ENCODE results near the gene SEC31B.

DNA sequence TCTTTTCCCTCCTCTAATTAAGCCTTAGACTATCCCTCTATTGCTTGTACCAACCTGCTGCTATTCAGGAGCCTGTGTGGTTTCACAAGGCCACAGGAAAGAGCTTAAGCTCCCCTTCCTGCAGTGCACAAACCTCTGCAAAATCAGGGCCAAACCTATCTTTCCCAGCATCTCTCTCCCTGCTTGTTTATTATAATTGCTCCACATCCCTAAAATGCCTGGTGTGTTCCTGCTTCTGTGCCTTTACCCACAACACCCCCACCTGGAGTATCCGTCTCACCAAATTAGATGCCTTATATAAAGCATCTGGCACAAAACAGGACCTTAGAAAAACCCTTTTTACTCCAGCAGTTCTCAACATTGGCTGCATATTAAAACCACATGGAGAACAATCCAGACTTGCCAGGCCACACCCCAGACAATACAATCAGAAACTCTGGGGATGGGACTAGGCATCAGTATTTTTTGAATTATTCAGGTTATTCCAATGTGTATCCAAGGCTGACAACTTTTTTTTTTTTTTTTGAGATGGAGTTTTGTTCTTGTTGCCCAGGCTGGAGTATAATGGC, 16.7 kb downstream of the SEC31B start:
- TF ChIP-seq, protein P1, sequence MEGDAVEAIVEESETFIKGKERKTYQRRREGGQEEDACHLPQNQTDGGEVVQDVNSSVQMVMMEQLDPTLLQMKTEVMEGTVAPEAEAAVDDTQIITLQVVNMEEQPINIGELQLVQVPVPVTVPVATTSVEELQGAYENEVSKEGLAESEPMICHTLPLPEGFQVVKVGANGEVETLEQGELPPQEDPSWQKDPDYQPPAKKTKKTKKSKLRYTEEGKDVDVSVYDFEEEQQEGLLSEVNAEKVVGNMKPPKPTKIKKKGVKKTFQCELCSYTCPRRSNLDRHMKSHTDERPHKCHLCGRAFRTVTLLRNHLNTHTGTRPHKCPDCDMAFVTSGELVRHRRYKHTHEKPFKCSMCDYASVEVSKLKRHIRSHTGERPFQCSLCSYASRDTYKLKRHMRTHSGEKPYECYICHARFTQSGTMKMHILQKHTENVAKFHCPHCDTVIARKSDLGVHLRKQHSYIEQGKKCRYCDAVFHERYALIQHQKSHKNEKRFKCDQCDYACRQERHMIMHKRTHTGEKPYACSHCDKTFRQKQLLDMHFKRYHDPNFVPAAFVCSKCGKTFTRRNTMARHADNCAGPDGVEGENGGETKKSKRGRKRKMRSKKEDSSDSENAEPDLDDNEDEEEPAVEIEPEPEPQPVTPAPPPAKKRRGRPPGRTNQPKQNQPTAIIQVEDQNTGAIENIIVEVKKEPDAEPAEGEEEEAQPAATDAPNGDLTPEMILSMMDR (IDR thresholded peaks at IDR 0.05) = no peak
- no peak for TF ChIP-seq ZFX (IDR thresholded peaks at IDR 0.05; ENCODE audit: borderline replicate concordance)

Data from 22Rv1 (cell line).